Muscle of back (tissue), 13 donors: ENCODE results near the gene C3. TPM values are rescaled to one million over a fixed set of nuclear protein-coding genes. Genes with fewer than 3 reads are reported as not detected.
"Not testable (repeated sequence)": the region's sequence is repeated elsewhere in the genome, so short reads cannot be mapped to it uniquely, and the experiment has no call there.

Source experiments
- DNase-seq, 3 donors: peaks; one replicate each; pipeline versions ENCODE4 v3.0.0 to v3.0.0-alpha.2; 2013
- long read RNA-seq, 9 donors: transcript quantifications; one replicate each; lab custom pipeline, GENCODE V29; 2026
- polyA plus RNA-seq, 10 donors: library from polyadenylated mRNA; unstranded; fragments of 120-200 nt; gene quantifications; one replicate each; pipeline ENCODE4 v1.2.1, GENCODE V29; 2013; ENCODE audit not compliant: insufficient read length in 10 of 10

The C3 gene
- 10 to 100 TPM in 4 of 10 donors, 1 to 10 TPM in 6; 3.4 to 13.9 (median 8.9) TPM for polyA plus RNA-seq
- long read RNA-seq, donor 1: 0 reads
- long read RNA-seq, donor 2: 0 reads
- long read RNA-seq, donor 3: 0 reads
- long read RNA-seq, donor 4: 0 reads
- long read RNA-seq, donor 5: 0 reads
- long read RNA-seq, donor 6, partial matches to known transcripts: 0 of 1 reads
- long read RNA-seq, donor 6, other reads (novel, unspliced or antisense): 0 of 1 reads
- long read RNA-seq, donor 7: 0 reads
- long read RNA-seq, donor 8: 0 reads
- long read RNA-seq, donor 9: 0 reads

DNA sequence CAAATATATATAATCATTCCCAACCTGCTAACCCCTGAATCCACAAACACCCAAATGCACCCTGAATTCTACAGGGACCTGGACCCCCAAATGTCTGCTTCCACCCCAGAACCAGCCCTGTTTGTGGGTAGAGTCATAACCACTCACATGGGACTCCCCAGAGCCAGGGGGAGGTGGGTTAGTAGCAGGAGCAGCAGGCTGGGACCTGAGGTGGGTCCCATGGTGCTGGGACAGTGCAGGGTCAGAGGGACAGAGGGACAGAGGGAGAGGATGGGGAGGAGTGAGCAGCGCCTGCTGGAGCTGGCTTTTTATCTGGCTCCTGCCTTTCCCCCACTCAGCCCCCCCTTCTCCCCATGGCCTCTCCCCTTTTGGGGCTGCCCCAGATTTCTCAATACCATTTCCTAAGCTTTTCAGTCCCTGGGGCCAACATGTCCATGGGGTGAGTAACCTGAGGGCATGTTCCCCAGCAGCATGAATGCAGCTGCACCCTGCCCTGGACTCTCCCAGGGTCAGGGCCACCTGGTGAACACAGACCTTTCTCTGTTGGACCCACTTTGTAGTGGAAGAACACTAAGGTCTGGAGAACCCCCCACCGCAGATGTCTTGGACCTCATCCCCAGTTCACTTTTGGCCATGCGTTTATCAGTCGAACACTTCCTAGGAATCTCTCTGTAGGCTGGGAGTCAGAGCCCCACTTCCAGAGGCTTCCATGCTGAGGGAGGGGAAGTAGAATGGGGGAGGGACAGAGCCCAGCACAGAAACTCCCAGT lies at the start of gene C3:
C3 (minus strand) TSS at position 282 of the 769 bp plus-strand sequence; CDS start at position 221, 61 bp downstream.
- DNase-seq: peak in 1 of 3 donors; percentile 57

DNA sequence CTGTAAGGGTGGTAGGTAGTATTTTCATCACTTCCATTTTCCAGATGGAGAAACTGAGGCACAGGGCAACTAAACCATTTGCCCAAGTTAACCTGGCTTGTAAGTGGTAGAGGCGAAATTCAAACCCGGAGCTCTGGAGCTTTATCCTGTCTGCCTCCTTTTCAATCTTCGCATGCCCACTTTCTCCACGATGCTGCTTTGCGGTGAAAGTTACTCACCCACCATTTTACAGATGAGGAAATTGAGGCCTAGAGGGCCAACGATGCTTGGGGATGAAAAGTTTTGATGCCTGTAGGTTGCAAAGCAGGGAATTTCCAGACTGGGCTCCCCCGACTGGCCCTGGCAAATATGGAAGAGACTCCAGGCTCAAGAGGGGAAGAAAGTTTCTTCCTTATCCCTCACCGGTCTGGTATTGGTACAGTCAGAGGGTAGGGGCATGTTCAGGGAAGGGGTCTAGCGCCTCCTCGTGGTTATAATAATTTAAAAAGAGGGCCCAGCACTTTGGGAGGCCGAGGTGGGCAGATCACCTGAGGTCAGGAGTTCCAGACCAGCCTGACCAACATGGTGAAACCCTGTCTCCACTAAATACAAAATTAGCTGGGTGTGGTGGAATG lies 48.7 kb upstream of the C3 start:
- no peak for DNase-seq

DNA sequence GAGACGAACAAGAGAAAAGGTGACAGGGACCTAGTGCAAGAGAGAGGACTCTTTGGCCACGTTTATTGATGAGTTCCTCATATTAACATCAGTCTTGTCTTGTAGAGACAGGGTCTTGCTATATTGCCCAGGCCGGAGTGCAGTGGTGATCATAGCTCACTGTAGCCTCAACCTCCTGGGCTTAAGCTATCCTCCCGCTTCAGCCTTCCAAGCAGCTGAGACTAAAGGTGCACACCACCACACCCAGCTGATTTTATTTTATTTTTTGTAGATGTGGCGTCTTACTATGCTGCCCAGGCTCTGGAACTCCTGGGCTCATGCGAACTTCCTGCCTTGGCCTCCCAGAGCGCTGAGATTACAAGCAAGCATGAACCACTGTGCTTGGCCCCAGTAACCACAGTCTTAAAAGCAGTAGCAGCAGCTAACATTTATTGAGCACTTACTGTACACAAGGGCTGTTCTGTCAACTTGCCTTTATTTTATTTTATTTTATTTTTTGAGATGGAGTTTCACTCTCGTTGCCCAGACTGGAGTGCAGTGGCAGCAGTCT lies 47.9 kb upstream of the C3 start:
- DNase-seq: no peak

DNA sequence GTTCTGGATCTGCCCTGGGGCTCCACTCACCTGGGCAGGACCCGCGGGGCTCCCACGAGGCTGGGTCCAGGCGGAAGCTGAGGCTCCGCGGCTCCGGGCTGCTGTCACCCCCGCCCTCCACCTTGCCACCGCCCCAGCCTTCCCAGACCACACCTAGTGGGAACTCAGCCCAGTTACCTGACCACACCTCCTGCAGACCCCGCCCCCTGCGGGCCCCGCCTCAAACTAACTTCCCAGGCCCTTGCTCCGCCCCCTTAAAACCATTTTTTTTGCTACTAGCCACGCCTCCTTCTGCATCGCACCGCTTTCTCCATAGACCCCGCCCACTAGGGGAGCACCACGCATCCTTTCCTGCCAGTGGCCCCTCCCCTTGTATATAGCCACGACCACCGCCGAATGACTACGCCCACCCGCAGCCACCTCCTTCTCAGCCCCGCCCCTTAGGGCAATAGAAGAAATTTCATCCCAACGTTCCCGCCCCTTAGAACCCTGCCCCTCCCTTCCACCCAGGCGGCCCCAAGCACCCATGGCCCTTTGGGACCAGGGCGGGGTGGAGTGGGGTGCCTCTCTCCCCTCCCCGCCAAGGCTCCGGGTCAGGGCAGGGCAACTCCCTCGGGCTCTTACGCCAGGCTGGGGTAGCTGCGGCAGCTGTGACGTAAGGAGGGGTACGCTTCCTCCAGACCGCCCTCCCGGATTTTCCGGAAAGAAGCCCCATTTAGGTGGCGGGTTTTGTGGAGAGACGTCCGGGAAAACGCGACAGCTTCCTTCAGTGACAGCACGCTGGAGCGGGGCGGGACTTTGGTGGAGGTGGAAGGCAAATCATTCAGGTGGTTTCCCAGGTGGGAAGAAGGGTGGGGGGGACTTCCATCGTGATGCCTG lies 47.1 kb upstream of the C3 start, which contains the start of gene SH2D3A:
SH2D3A (minus strand) TSS at position 79 of the 879 bp plus-strand sequence. CDS start 3,687 bp downstream, outside the sequence.
- no peak for DNase-seq

DNA sequence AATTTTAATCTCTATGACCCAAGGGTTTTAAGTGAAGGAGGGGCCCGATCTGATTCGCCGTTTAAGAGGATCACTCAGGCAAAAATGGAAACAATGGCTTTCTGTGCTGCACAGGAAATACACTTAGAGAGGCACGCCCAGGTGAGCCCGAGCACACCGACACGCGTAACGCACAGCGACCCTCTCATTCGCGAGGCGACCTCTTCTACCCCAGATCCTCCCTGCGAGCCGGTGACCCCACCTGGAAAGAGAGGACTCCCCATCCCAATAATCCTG lies 46.6 kb upstream of the C3 start:
- no peak for DNase-seq

DNA sequence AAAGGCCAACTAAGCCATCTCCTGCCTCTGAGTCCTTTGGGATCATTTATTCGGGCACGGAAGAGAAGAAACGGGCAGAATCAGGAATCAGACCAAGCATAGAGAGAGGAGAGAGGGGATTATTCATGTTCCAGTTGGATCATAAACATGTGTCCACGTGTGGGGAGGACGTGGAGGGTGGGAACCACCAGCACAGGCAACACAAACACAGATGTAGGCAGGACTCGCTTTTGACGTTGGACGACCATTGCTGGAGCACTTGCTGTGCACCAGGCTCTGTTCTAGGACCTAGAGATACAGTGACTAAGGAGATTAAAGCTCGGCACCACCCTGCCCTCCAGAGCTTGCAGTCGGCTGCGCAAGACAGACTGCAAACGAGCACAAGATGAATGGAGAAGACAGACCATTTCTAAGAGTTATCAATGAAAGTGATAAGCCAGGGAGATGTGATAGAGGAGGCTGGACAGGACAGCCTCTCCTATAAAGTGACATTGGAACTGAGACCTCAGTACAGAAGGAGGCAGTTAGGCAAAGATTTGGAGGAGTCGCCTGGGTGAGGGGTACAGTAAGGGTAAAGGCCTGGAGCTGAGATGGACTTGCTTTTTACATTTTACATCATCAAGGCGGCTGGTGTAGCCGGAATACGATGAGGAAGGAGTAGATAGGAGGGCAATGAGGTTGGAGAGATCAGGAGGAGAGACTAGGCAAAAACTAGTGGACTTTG lies 46.1 kb upstream of the C3 start:
- DNase-seq: no peak

- DNase-seq: no peak
Measured at GRCh38 chr19:6765738-6766356, 45.4 kb upstream of the C3 start.

- not testable (repeated sequence) for DNase-seq
Measured at GRCh38 chr19:6762253-6762797, 41.9 kb upstream of the C3 start.

GRCh38 chr19:6761053-6761676 lies 40.7 kb upstream of the C3 start:
- no peak for DNase-seq

- no peak for DNase-seq
Measured at GRCh38 chr19:6760606-6761005, 40.2 kb upstream of the C3 start.

DNA sequence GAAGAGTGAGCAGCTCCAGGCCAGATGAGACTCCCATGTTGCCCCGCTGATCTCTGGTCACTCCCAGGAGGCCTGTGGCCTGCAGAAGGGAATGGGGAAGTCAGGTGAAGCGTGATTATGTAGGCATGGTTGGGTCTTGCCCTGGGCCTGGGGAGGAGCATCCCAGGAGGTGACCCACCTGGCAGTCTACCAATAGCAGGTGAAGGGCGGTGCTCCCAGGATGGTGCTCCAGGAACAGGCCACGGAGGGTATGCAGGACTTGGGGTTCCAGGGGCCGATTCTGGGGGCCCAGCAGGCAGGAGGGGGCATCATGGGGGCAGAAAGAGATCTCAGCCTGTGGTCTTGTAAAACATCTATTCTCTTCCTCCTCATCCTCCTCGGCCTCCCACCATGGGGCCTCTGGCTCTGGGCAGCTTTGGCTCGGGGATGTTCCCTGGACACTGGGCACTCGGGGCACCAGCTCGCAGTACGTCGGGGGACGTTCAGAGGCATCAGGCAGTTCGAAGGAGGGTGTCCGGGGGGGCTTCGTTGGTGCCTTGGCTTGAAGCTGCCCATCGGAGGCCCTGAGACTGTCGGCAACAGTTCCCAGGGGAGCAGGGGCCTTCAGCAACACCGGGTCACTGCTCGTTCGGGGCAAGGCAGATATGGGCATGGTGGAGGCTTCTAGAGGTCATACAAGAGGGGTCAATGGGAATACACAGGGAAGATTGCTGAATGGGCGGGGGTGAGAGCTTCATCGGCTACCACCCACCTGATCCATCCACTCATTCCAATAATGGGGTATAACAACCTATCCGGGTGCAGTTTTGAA lies 34.4 kb upstream of the C3 start:
- no peak for DNase-seq

- DNase-seq: no peak
Measured at GRCh38 chr19:6754136-6754535, 33.7 kb upstream of the C3 start.

DNA sequence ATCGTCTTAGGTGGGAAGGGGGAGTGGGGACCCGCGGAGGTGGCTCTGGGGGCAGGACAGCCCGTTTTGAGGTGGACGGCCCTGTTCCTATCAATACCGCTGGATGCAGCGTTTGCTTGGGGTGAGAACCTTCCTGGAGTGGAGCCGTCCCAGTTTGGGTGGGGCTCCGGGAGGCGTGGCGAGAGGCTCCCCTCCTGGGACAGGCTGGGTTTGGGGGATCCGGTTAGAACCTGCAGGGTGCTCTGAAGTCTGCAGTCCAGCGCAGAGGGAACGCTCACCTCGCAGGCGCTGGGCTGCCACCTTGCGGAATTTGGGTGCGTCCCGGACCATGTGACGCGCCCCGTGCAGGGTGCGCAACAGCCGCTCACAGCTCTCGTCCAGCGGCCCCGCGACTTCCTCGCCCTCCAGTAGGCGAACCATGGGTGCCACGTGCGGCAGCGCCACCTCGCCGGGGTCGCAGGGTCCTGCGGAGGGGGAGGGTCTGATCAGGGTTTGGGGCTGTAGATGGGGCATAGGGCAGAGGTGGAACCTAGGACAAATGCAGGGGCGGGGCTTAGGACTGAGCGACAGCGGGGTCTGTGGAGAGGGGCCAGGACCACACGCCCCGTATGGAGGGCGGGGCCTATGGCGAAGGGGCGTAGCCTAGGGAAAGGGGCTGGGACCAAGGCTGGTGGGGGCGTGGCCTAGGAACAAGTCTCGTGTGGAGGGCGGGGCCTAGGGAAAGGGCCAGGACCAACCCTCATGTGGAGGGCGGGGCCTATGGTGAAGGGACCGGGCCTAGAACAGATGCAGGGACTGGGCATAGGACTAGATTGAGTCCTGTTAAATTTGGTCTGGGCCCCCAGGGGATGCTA lies 33.0 kb upstream of the C3 start:
- DNase-seq: peak; percentile 35 to 78 (median 47)

DNA sequence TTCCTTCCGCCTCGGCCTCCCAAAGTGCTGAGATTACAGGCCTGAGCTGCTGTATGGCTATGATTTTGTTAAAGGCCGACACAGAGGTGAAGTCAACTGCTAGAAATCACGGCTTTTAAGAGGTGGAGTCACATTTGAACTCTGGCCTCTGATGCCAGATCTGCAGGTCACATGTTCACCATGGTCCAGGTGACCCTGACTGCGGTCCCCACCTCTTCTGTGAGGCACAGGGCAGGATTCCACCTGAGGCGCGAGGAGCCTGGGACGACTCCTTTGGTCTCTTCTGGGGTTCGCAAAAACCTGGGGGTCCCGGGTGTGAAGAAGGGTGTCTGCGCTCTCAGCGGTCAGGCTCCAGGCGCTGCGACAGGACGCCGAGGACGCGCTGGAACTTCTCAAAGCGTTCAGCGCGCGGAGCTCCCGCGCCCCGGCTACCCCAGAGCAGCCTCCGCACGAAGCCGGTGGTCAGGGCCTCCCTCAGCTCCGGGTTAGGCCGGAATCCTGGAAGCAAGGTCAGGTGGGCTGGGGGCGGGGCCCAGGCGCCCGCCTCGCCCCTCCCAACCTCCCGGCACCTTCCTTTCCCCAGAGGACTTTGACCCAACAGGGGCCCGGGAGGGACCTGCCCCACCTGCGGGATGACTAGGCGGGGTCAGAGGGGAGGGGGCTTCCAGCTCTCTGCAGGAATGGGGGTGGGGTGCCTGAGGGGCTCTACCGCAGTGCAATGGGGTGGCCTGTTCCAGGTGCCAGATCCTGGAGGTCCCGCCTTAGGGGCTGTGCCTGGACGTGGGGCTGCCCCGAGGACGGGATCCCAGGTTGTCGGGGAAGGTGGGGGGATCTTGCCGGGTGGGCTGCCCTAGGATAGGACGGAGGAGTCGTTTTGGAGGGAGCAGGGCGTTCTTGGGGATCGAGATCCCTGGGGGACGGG lies 32.1 kb upstream of the C3 start:
- DNase-seq: peak in 1 of 3 donors; percentile 25

DNA sequence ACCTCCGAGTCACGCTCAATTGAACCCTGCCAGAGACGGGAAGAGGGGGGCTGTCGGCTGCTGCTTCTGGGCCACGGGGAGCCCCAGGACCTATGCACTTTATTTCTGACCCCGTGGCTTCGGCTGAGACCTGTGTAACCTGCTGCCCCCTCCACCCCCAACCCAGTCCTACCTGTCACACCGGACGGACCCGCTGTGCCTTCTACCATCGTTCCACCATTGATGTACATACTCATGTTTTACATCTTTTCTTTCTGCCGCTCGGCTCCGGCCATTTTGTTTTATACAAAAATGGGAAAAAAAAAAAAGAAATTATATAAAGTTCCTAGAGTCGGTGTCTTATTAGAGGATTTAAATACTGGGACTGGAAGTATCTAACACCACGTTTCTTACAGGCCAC lies 30.7 kb upstream of the C3 start:
- DNase-seq: peak in 1 of 3 donors; percentile 4

- peak in 2 of 3 donors; percentile 80 for DNase-seq
Measured at GRCh38 chr19:6750062-6750461, 29.6 kb upstream of the C3 start.

- not testable (repeated sequence) for DNase-seq
Measured at GRCh38 chr19:6748543-6748942, 28.1 kb upstream of the C3 start.
